ENCODE data around the gene CAPN5.
"Not testable (repeated sequence)": the region's sequence is repeated elsewhere in the genome, so short reads cannot be mapped to it uniquely, and the experiment has no call there.

The CAPN5 gene

GRCh38 chr11:77085652-77086051 is 18.9 kb downstream of the CAPN5 start:
- ATAC-seq, result no peak

DNA sequence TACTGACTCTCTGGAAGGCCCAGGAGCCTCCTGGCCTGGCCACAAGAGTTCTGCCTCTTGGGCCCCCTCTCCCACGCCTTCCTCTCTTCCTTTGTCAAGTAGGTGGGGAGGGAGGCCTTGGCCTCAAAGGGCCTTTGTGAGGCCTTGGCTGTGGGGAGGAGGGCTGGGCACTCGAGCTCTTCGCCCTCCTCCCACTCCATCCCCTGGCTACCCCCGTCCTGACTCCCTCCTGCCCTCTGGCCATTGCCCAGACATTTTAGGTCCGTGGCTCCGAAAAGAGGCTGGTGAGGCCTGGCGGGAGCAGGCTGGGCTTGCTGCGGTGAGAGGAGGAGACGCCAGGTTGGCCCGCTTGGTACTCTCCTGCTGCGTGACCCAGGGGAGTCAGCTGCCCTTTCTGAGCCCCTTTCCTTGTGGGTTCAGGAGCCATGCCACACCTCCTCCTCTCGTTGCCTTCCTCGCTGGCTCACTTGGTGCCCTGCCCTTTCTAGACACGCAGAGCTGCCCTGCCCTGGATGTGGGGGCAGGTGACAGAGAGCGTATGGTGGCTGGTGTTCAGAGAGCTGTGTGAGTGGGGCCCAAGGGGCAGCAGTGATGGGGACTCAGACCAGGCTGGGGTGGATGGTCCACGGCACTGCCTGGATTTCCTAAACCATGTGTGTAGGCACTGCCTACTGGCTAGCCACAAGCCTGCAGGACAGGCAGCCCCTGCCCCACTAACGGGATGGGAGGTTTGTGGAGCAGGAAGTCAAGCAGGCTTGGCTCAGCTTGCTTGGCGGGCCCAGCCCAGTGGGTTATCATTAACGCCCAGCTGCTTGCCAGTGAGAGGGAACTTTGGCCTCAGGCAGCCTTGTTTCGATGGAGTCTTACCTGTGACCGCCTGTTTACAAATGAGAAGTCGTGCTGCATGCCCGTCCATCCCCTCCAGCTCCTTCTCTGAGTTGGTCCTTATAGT is 20.0 kb downstream of the CAPN5 start:
- no peak for ATAC-seq

- no peak for ATAC-seq
These were observed 21.0 kb downstream of the CAPN5 start for GRCh38 chr11:77087723-77088225.

- ATAC-seq, result no peak
These were observed 21.6 kb downstream of the CAPN5 start for GRCh38 chr11:77088236-77089003.

DNA sequence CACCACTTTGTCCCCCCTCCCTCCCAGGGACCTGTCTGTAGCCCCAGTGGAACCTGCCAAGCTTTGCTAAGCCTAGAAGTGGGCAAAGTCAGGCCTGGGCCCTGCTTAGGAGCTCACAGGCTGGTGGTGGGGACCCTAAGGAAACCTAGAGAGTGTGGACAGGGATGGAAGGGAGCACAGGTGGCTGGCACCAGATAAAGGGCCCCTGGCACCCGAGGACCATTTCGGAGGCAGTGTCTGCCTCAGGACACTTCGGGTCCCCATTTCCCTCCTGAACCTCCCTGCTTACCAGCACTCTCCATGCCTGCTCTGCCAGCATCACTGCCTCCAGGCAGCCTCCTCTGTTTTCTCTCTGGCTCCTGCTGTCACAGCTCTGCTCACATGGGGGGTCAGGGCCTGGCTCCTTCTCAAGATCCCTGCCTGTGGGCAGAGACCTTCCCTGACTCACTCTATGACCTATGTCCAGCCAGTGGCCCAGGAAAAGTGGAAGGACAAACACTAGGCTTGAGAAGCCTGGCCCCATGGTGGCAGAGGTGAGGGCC is 22.3 kb downstream of the CAPN5 start:
- no peak for ATAC-seq

GRCh38 chr11:77090046-77090372 is 23.2 kb downstream of the CAPN5 start:
- ATAC-seq, result no peak

DNA sequence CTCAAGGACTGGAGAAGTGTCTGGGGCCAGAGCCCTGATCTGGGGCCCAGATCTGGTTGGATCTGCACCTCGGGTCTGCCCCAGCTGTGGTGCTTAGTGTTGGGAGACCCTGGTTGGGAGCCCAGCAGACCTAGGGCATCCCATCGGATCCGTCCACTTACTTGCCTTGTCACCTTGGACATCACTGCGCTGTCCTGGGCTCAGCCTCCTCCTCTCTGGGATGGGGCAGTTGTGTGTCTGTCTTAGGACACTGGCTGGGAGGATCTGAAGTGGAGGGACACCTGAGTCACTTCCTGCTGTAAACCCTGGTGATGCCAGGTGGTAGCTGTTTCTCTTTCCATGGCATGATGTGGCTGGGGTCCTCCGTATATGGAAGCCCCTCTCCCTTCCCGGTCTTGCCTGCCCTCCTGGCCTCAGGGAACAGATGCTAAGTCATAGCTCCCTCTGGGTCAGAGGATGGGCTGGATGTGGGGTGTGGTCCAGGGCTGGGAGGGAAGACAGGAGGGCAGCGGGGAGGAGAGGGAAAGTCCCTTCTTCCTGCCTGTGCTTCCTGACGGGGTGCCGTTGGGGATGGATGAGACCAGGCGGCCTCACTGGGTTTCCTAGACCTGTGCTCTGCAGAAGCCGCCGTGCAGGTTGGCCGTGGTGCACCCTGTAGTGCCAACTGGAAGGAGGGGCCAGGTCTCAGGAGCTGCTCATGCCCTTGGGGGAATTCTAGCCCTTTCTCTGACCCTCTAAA is 23.8 kb downstream of the CAPN5 start:
- no peak for ATAC-seq

- peak; percentile 74 to 83 for ATAC-seq
These were observed 24.6 kb downstream of the CAPN5 start for GRCh38 chr11:77091146-77091940.

GRCh38 chr11:77092382-77092781 is 25.6 kb downstream of the CAPN5 start:
- no peak for ATAC-seq

- ATAC-seq, result no peak
These were observed 26.5 kb downstream of the CAPN5 start for GRCh38 chr11:77093056-77093891.

- no peak for ATAC-seq
These were observed 27.4 kb downstream of the CAPN5 start for GRCh38 chr11:77093987-77094840.

- no peak for ATAC-seq
These were observed 28.1 kb downstream of the CAPN5 start for GRCh38 chr11:77094841-77095365.

DNA sequence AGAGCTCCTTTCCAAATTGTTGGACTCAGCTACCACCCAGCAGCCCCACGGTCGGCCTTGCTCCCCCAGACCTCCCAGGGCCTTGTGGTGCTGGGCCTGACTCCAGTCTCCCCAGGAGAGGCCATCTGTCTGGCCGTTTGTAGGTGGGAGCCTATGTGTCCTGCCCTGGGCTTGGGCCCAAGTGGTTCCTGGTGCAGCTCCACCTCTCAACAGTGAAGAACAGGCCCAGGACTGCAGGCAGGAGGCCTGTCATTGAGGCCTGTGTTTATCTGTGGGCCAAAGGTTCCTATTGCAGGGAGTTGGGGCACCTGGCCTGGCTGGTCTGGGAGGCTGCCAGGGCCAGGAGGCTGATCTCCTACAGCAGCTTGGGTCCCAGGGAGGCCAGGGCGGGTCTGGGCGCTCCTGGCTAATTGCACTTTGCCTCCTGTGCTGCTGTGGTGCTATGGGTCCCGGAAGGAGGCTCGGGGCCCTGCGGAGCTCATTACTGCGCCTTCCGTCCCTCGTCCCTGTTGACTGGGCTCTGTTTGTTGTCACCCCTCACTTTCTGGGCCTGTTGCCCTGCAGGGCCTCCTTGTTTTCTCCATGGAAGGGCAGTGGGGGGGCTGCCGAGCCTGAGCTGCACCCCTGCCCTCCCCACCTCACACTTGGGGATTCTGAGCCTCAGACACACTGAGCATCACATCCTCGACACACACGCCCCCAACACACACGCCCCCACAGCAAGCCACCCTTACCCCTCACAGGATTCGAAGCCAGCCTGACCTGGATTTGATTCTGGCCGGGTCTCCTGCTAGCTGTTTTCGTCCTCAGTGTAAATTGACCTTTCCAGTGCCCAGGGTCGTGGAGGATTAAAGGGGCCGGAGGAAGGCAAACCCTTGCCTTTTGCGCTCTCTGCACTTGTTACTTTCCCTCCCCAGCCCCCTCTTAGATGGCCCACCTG is 29.1 kb downstream of the CAPN5 start:
- no peak for ATAC-seq

DNA sequence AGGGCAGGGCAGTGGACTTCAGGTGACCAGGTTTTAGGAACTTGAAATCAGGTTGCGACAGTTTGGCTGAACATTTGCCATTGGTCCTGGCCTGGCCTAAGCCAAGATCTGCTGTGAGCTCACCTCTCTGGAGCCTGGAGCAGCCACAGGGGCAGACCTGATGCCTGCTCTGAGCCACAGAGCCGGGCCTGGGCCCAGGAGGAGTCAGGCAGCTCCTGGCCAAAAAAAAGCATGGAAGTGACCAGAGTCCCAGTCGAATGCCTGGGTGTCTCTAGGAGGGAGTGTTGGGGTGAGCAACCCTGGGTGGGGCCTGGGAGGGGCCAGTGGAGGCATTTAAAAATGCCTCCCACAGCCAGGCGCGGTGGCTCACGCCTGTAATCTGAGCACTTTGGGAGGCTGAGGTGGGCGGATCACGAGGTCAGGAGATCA is 29.8 kb downstream of the CAPN5 start:
- ATAC-seq, result no peak

DNA sequence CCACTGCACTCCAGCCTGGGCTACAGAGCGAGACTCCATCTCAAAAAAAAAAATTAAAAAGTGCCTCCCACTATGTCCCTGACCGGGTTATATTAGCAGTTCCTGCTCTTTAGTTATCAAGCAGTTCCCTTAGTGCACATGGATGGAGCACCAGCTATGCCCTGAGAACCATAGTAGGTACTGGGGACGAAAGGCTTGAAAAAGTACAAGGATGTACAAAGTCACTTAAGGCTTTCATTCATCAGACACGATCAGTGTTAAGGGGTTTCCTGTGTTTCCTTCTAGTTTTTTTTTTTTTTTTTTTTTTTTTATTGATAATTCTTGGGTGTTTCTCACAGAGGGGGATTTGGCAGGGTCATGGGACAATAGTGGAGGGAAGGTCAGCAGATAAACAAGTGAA is 30.4 kb downstream of the CAPN5 start:
- ATAC-seq, result not testable (repeated sequence)

DNA sequence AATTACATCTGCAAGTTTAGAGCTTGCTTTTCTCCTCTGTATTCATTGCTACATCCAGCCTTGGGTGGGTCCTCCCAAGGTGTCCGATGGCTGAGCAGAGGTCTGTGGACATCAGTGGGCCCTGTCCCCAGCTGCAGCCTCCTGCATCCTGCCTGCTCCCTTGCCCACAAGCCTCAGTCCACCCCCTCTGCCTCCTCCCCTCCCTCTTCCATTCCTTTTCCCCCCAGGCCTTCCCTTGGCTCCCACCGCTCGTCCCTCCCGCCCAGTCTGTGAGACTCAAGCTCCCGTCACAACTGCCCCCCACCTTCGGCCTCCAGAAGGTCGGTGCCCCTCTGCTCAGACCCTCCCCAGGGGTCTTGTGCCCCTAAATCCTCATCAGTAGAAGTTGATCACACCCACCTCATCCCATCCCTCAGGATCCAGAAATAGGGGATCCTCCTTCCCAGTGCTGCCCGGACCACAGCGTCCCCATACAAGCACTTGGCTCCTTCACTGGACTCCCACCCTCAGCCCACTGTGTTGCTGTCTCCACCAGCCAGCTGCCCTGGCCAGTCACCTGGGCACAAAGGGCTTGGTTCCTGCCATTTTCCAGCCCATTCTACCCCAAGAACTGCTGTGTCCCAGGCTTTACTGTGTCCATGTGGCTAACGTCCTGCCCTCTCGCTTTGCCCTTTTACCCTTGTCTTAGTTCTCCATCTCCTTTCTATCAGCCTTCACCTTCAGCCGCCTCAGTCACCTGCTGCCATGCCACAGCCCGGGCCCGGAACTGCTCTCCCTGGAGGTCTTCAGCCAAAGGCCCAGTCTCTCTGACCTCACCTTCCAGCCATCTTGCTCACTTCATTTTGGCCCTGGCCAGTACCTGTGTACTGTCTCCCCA is 33.6 kb downstream of the CAPN5 start:
- ATAC-seq, result no peak

- no peak for ATAC-seq
These were observed 34.3 kb downstream of the CAPN5 start for GRCh38 chr11:77101043-77101537.

Measured in activated CD4-positive, CD25-positive, alpha-beta regulatory T cell treated with anti-CD3 and anti-CD28 coated beads, Interleukin-2, amount 50 U/mL, for 24 hours (primary cell).